Central memory CD4-positive, alpha-beta T cell (primary cell): ENCODE data around the gene NDUFB11.

ENCODE experiments used
- DNase-seq: peaks from one replicate; pipeline ENCODE4 v3.0.0; 2022

NDUFB11 gene

GRCh38 chrX:47174376-47174775 is 29.9 kb upstream of the NDUFB11 start:
- no peak for DNase-seq

DNA sequence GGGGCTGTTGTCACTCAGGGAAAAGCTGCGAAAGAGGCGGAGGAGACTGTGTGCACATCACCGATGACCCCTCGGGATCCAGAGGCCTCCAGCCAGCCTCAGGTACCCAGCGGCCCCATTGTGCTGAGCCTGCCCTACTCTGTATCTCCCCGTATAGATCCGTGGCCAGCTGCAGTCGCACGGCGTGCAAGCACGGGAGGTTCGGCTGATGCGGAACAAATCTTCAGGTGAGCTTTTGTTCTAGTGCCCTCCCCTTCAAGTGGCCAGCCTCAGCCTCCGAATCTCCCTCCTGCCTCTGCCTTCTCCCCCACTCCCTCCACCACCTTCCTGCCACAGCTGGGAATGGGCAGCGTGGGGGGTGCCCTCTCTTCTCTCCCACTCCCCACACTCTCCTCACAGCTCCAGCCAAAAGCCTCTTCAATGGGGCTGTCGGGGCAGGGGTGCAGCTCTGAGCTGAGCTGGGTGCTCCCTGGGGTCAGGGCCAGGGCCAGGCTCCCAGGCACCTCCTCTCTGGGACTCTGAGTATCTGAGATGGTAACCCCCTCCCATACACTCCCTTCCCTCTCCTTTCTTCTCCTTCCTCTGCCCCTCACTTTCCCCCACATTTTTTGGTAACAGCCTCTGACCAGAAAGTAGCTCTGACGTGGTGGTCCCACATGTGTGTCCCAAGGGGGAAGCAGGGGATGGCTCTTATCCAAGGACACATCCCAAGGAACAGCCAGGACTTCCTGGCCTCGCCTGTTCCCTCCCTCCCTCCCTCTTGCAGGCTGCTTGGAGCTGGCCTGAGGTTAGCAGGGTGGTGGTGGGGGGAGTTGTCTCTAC is 28.7 kb upstream of the NDUFB11 start:
- no peak for DNase-seq

DNA sequence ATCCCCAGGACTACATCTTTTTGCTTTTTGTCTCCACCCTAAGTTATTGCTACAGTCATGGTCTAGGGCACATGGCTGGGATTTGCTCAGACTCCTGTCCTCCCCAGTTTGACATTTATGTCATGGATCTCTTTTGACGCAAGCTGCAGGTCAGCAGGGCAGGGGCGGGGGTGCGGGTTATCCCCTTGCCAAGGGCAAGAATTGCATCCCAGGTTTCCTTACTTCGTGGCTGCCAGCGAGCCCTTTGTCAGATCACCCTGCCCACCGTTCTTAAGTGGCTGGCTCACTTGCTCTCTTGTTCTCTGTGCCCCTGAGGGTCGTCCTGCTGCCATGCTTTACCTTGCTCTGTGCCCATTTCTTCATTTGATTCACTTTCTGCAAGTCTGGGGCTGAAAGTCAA is 28.0 kb upstream of the NDUFB11 start:
- DNase-seq = no peak

DNA sequence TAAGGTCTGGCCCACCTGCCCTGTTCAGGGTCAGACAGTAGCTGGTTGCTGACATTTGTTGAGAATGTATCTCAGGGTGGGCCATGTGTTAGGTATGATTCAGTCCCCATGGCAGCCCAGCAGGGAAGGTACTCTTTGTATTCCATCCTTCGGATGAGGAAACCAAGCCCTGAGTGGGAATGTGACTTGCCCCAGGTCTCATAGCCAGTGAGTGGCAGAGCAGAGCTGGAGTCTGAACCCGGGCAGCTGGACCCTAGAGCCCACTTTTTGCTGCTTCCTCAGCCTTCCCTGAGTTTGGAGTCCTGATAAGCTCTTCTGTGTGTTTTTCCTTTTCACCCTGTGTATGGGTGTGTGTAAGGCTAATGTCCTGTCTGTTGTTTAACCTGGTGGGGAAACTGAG is 27.5 kb upstream of the NDUFB11 start:
- DNase-seq = no peak

GRCh38 chrX:47170861-47171692 is 26.6 kb upstream of the NDUFB11 start:
- no peak for DNase-seq

- DNase-seq = no peak
These were observed 25.4 kb upstream of the NDUFB11 start for GRCh38 chrX:47169726-47170515.

DNA sequence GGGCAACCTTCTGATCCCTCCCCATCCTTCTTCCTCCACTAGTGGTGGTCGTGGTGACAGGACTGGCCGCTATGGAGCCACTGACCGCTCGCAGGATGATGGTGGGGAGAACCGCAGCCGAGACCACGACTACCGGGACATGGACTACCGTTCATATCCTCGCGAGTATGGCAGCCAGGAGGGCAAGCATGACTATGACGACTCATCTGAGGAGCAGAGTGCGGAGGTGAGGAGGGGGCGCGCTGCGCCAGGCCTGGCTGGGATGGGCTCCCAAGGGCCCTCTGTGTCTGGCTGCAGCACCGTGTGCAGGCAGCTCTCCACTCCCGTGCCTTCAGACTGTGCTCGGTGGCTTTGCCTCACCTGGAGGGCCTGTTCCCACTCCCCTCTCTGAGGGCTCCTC is 24.8 kb upstream of the NDUFB11 start:
- no peak for DNase-seq

- no peak for DNase-seq
These were observed 24.1 kb upstream of the NDUFB11 start for GRCh38 chrX:47168495-47169073.

GRCh38 chrX:47166126-47166525 is 21.6 kb upstream of the NDUFB11 start:
- no peak for DNase-seq

DNA sequence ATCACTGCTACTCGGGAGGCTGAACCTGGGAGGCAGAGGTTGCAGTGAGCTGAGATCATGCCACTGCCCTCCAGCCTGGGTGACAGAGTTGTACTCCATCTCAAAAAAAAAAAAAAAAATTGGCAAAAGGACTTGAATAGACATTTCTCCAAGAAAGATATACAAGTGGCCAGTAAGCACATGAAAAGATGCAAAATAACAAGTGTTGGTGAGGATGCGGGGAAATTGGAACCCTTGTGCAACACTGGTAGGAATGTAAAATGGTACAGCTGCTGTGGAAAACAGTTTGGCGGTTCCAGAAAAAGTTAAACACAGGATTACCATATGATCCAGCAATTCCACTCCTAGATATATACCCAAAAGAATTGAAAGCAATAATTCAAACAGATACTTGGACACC is 19.9 kb upstream of the NDUFB11 start:
- no peak for DNase-seq

GRCh38 chrX:47162927-47163583 is 18.6 kb upstream of the NDUFB11 start:
- no peak for DNase-seq

GRCh38 chrX:47160781-47161180 is 16.3 kb upstream of the NDUFB11 start:
- no peak for DNase-seq

DNA sequence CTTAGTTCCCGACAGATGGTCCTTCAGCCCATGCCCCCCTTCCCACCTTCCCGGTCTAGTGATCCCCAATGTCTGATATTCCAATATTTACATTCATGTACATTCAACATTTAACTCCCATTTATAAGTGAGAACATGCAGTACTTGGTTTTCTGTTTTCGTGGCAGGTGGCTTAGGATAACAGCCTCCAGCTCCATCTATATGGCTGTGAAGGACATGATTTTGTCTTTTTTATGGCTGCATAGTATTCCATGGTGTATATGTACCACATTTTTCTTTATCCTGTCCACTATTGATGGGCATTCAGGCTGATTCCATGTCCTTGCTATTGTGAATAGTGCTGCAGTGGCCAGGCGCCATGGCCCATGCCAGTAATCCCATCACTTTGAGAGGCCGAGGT is 14.3 kb upstream of the NDUFB11 start:
- no peak for DNase-seq

DNA sequence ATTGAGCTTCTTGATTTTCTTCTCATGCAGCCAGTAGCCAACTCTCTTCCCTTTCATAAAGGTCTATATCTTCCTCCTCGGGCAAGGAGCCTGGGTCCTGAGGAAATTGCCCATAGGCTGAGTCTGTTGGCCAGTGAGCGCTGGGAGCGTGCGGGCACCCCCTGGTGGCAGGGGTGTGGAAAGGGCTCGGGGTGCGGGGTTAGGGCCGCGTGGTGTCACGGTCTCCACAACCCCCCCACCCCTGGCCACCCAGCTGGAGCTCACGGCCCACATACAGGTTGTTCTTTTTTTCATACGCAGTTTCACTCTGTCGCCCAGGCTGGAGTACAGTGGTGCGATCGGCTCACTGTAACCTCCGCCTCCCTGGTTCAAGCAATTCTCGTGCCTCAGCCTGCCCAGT is 13.6 kb upstream of the NDUFB11 start:
- DNase-seq = no peak

GRCh38 chrX:47156611-47157520 is 12.4 kb upstream of the NDUFB11 start:
- no peak for DNase-seq

DNA sequence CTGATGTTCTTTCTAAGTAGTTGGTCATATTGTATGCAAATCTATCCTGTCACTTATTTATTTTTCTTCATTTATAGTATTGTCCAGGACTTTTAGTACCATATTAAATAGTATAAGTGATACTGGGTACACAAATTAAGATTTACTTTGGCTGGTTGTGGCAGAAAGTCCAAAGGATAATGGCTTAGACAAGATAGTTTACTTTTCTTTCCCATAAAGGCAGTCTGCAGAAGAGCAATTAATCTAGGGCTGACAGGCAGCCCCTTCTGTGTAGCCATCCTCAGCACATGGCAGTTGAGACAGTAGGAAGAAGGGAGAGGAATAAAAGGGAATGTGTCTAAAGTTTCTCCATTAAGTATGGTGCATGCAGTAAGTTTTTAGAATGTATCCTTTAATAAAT is 6.9 kb upstream of the NDUFB11 start:
- no peak for DNase-seq

GRCh38 chrX:47148946-47149345 is 4.4 kb upstream of the NDUFB11 start:
- DNase-seq = no peak

DNA sequence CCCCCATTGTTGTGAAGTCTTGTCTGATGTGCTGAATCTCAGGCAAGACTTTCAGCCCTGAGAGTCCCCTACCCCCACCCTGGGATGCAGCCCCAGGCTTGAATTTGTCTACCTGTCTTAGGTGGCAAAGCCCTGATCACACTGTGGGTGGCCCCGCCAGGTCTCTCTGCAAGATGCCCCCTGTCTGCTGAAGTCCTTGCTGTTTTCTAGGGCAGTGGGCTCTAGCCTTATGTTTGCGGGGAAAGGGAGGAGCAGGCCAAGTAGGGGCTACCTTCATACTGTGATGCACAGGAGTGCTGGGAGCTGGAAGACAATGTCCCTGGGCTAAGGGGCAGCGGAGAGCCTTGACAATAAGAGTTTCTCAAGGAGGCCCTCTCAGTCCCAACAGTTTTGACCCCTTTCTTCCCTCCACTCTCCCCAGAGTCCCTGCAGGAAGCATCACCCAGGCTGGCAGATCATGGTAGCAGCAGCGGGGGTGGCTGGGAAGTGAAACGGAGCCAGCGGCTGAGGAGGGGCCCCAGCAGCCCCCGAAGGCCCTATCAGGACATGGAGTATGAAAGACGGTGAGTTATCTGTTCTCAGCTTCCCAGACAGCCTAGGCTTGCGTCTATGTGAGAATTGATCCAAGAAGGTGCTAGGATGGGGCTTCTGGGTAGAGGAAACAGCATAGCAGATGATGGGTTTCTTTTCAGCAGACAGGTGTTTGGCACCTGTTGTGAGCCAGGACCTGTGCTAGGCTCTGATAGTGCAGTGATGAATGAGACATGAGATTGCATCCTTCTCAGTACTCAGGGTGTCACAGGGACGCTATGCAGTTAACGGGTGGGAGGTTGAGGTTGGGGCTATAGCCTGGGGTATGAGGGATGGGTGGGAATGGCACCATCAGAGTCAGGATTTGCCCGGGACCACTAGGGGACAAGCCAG is 2.7 kb upstream of the NDUFB11 start:
- no peak for DNase-seq

- no peak for DNase-seq
These were observed 1.8 kb upstream of the NDUFB11 start for GRCh38 chrX:47146121-47146935.
